NCI-H2029 treated with DMSO at 0.1 percent for 48 hours (cell line): Measurements from ENCODE around the gene DNASE2B.

Experiments
- DNase-seq: peaks from one replicate; lab custom pipeline; 2025; lab: John Stamatoyannopoulos, UW

DNASE2B gene

DNA sequence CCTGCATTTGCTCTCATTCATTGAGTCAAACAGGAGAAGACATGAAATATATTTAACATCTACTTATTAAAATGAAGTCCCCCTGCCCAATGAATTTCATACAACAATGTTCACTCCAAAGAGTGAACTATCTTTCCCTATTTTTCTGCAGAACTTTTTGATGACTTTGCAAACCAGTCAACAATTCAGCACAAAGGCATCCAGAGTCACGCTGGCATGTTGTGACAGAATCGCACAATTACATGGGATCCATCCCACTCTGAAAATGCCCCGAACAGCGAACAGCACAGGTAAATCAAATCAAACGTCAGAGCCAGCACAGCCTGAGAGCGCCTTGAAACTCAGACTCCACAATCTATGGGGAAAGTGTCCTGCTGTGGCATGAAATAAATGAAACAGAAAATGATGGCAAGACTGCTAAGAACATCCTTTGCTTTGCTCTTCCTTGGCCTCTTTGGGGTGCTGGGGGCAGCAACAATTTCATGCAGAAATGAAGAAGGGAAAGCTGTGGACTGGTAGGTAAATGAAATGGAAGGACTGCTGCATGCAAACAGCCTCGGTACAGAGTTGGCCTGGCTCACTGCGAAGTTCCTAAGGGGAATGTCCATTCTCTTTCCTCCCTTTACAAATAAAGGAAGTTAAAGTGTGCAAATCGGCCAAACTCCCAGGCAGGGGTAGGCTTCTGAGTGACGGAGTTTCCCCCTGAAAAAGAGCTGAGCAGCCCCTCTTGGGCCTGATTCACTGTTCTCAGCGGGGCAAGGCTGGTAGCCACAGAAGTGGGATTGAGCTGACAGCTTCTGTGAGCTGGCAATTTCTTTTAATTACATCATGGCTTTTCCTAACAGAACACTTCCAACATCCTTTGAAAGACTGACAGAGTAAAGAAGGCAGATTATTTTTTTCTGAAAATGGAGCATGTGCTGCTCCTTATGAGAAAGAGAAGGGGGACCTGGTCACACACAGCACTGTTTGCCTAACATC, at the start of gene DNASE2B:
Gene DNASE2B, plus strand, starts transcription at position 310 of the 981 bp plus-strand sequence. Its CDS starts 81 bp downstream, at position 391.
- DNase-seq = no peak

DNA sequence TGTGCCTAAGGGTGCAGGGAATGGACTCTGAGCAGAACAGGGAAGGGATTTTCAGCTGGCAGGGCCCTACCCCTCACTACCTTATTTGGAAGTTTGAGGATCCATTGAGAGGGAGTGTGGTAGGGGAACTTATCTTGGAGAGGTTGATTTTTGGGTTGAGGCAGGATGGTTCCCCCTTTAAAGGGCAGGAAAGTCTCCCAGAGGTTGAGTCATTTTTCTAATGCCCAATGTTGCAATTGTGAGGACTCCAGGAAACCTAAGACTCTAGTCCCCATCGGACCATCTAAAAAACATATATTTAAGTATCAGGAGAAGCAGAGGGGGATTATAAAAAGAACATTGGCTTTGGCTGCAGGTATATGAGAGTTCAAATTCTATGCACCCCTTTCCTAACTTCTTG, 49.5 kb upstream of the DNASE2B start:
- no peak for DNase-seq

- no peak for DNase-seq
These were observed 48.2 kb upstream of the DNASE2B start for GRCh38 chr1:84350104-84350503.

DNA sequence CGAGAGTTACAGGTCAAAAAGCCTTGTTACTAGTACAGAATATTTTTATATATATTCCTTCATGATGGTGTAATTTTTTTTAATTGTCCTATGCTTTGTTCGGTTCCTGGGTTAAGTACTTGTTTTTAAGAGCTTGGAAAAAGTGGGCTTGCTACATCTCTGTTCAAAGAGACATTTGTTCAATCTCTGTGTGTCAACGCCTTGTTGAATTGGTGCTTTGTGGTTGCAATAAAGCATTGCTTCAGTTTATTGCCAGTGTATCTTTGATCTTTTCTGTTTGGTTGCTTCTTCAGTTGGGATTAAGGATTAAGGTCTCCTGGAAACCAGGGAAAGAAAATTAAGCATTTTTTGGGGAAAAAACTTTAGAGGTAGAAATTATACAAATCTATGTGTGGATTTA, 47.7 kb upstream of the DNASE2B start:
- no peak for DNase-seq

DNA sequence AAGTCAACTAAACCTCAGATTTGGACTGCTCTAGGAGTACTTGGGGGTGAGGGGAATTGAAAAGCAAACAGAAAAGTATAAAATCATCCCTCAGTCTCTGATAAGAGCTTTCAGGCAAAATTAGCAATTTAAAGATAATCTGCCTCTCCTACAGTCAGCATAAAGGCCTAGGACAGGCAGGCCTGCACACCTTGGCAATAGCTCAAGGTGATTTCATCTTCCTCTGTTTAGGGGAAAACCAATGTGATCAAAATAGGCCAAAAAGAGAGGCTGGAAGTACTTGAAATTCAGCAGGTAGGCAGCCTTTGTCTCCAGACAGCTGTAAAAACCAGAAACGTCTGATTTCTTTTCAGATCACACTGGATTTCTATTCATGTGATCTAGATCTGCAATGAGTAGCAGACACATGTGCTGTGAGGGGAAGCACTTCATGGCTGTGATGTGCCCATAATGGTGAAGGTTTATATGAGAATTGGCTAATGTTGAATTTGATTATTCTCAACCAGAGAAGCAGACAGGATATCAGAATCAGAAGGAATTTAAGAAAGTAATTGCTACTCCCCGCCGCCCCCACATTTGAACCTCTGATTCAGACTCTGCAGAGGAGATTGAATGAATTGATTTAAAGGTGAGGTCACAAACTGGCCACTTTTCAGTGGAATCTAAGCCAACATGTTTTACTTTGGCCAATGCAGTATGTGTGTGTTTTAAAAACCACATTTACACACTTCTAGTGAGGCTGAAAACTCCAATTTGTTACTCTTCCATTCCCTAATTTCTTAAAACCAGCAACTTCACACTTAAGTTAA, 45.8 kb upstream of the DNASE2B start:
- no peak for DNase-seq

DNA sequence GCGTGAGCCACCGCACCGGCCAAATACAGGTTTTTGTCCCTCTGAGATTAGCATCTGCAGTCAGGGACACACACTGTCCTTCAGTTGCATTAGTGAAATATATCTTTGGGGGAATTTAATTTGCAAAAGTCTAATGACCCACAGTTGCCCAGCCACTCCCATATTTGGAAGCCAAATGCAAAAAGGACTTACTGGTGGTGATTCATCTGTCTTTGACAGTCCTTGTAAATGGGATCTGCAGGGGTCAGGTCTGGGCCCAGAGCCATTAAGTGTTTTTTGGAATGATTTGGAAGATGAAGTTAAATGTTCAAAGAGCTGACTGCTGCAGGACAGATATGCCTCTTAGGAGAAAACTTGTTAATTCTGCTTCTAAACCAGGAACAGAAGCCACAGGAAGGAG, 44.6 kb upstream of the DNASE2B start:
- no peak for DNase-seq

GRCh38 chr1:84355556-84355955, 42.7 kb upstream of the DNASE2B start:
- DNase-seq = no peak

GRCh38 chr1:84356881-84357280, 41.4 kb upstream of the DNASE2B start:
- no peak for DNase-seq

GRCh38 chr1:84358695-84359094, 39.6 kb upstream of the DNASE2B start:
- no peak for DNase-seq

DNA sequence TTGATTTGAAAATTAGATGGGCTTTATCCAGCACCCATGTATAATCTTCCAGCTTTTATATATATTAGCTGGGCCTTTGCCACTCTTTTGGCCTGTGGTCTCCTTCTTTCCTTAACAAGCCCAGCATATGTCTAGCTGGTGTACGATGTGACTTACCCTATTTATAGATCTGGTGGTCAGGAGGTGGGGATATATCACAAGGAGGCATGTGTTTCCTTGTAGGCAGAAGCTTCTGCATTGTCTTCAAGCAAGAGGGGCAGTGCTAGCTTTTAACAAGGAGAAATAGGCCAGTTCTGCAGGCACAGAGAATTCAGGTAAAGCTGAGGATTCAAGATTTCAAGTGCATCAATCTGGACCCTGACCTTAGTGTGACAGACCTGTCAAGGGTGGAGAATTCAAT, 38.0 kb upstream of the DNASE2B start:
- no peak for DNase-seq

GRCh38 chr1:84361796-84362195, 36.5 kb upstream of the DNASE2B start:
- no peak for DNase-seq

DNA sequence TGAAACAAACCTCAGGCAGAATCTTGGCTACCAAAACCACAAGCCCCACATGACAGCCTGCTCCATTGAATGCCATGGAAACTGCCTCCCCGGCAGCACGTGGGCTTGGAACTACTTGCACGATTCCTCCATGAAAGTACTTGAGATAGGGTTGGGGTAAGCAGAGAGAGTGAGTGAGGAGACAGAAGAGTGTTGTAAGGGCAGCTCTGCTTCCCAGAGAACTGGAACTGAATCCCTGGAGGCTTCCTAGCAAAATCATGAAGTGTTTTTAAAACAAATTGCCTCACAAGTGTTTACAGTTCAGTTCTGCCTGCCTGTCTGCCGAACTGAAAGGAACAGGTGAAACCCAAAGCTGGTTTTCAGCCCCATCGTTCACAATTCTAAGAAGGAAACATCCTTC, 35.3 kb upstream of the DNASE2B start:
- peak; percentile 51 for DNase-seq

GRCh38 chr1:84363622-84364021, 34.7 kb upstream of the DNASE2B start:
- no peak for DNase-seq

DNA sequence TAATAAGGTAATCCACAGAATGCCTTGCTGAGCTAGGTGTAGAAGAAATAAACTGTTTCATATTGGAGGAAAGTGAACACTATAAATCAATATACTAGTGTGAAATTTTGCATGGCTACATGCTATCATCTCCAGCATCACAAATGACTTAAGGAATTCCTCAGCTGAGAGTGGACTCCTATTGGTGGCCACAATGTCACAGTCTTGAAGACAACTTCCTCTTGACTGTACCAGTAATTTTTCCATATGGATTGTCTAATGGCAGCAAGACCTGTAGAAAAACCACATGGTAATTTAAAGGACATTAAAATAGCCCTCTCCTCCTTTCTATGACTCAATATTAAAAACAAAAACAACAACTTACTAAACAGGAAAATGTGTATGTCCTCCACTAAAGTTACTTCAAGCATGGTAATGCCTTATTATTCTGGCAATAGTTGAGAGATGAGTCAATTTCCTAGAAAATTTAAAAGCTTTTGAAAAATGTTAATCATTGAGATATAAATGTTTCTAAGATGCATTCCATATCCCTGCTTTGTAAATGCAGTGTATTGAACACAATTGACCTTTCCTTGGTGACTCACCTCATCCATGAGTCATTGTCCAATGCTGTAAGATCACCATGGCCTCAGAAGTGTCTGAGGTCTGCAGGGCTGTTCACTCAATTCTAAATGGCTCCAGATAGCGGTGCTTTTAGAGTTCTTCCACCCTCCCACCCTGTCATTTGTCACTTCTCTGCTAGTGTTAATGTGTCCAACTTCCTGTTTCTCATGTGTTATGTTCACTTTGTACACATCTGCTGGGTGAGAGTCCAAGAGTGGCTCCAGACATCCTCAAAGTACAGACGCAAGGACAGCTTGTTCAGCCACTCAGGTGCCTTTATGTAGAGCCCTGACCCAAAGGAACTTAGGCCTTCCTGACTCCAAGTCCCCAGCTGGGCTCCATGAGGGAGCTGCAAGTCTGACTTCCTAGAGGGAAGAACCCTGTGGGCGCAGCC, 32.8 kb upstream of the DNASE2B start:
- peak; percentile 27 for DNase-seq

DNA sequence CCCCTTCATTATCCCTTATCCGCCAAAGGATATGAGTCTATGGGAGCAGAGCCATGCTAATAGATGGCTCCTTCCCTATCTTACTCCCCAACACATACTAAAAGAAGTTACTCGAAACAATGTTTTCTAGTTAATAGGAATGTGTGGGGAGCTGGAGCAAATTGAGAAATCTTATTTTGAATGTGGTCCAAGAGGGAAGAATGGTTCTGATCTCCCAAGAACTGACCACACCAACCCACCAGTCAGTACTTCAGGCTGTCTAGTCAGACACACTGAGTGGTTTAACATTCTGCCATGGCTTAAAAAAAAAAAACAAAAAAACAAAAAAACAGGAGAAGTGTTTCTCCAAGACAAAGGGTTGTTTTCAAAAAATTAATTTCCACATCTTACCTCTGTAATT, 31.5 kb upstream of the DNASE2B start:
- no peak for DNase-seq

- DNase-seq = peak; percentile 15
These were observed 31.1 kb upstream of the DNASE2B start for GRCh38 chr1:84367219-84367618.

DNA sequence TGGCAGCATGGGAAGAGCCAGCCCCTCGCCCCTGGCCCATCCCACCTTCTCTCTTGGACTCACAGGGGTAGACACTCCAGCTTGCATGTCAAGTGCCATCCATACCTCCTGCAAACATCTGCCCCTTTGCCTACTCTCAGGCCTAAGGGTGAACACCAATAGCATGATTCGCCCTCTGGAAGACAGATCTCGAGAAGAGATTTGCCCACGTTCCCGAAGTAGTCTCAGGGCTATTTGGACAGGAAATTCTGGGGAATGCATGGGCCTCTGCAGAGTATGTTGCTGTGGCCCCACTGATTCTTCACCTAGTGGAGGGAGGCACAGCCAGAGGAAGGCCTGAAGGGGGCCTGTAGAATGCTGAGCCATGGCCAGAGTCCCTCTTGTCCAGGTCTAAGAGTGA, 29.8 kb upstream of the DNASE2B start:
- no peak for DNase-seq

DNA sequence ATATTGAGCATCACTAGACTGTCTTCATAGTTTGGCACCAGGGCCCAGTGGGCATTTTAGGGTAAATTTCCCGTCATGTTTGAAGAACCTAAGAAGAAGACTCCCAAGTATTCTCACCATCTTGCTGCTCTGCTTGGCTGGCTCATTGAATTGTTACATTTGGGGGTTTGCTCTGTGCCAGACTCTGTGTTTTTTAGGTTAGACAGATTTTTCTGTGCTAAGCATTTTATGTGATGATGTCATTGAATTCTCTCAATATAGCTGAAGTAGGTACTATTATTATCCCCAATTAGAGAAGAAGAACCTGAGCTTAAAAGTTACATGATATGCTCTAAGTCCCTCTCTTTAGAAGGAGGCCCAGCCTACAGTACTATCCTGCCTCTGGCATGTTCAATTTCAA, 28.0 kb upstream of the DNASE2B start:
- no peak for DNase-seq

- peak; percentile 10 for DNase-seq
These were observed 27.4 kb upstream of the DNASE2B start for GRCh38 chr1:84370831-84371394.

- DNase-seq = no peak
These were observed 24.7 kb upstream of the DNASE2B start for GRCh38 chr1:84373436-84374141.
